ENCODE measurements around the gene ZMAT1. TPM values are rescaled to one million over a fixed set of nuclear protein-coding genes. Genes with fewer than 3 reads are reported as not detected.

The ZMAT1 gene
- 38.4 and 43.6 TPM in 2 replicates for total RNA-seq
- total RNA-seq (2013): 23.1 TPM
- 20.6 and 33.0 TPM in 2 replicates for polyA plus RNA-seq
- 7.4 and 8.8 TPM in 2 replicates for polyA minus RNA-seq

DNA sequence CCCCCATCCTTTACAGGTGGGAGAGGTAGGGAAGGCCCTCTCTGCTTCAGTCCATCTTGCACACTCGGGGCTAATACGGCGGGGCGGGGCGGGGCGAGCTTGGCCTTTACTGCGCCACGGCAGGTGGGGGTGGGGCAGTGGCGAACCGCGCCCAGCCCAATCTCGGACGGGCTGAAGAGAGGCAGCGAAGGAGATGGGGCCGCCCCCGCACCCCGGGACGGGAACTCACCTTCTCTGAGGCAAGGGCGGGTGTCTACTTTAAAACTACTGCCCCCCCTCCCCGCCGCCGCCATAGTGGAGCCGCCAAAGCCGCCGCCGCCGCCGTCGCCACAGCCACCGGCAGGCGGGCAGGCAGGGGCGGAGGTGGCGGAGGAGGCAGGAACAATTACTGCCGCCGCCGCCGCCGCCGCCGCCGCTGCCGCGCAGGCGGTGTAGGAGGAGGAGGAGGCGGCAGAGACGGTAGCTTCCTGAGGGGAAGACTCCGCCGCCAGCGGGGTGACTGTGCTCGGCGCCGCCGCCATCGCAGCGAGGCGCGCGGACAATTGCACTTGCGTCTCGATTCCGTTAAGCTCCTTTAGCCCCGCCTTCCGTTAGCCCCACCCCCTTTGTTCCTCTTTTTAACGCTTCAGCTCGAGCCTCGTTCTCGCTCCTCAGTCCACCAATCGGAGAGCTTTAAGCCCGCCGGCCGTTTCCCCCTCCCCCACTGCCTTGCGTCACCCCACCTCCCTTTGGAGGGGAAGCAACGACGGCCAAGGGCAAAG is at the start of gene ZMAT1:
Gene ZMAT1 (minus strand): TSS at position 540 of the 761 bp plus-strand sequence. CDS start 19 bp downstream, at position 521.
- no peaks in the 10 kb centered on the region for H4K20me1 ChIP-seq (ENCODE audit: control insufficient read depth, insufficient read depth, low read length, poor library complexity, severe bottlenecking)
- H3K27ac ChIP-seq (ENCODE audit: low read length in 2 of 2): peak within 1 kb of the TSS; percentile 94 to 97
- Mint-ChIP-seq H3K4me1 (peaks cover 17% of the 10 kb centered on the region), H3K27me3 (no peaks in the 10 kb centered on the region), H3K9me3 (ENCODE audit: insufficient read depth) (no peaks in the 10 kb centered on the region), H3K4me3 (peak within 1 kb of the TSS; percentile 83), H3K27ac (peak within 1 kb of the TSS; percentile 95)
- peak within 1 kb of the TSS; percentile 47 for H2AFZ ChIP-seq (ENCODE audit: insufficient read depth, low read depth, low read length, poor library complexity, severe bottlenecking)
- TF ChIP-seq, protein P1, sequence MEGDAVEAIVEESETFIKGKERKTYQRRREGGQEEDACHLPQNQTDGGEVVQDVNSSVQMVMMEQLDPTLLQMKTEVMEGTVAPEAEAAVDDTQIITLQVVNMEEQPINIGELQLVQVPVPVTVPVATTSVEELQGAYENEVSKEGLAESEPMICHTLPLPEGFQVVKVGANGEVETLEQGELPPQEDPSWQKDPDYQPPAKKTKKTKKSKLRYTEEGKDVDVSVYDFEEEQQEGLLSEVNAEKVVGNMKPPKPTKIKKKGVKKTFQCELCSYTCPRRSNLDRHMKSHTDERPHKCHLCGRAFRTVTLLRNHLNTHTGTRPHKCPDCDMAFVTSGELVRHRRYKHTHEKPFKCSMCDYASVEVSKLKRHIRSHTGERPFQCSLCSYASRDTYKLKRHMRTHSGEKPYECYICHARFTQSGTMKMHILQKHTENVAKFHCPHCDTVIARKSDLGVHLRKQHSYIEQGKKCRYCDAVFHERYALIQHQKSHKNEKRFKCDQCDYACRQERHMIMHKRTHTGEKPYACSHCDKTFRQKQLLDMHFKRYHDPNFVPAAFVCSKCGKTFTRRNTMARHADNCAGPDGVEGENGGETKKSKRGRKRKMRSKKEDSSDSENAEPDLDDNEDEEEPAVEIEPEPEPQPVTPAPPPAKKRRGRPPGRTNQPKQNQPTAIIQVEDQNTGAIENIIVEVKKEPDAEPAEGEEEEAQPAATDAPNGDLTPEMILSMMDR (IDR thresholded peaks at IDR 0.05): no peak
- TF ChIP-seq EZH2 (IDR thresholded peaks at IDR 0.05; ENCODE audit: borderline replicate concordance, insufficient read depth, low read depth, low read length, poor library complexity, severe bottlenecking): no peak
- ChIA-PET POLR2A (interaction anchor here (0.6 to 1.7 kb wide), 6 partner anchors 50 to 668 kb away, joined by 3 to 15 read pairs (median 4); partner anchors contain the start of genes ARMCX2, ARMCX5 and RPL36A), CTCF (interaction anchor here (0.6 to 1.0 kb wide), 3 partner anchors 17 to 518 kb away, joined by 3 to 4 read pairs (median 3); no protein-coding TSS in a partner anchor)
- 2% methylated on average over 25 of the region's 74 CpGs for WGBS (ENCODE audit: insufficient coverage)
- H3K27me3 ChIP-seq (replicated peaks in 1 of 4; ENCODE audit: control extremely low read depth in 1 of 4, control insufficient read depth in 3 of 4, insufficient read depth in 4 of 4, low read length in 3 of 4): peaks cover 0 to 2% (median 0%) of the 10 kb centered on the region in 4 experiments
- peaks cover 0 to 9% (median 0%) of the 10 kb centered on the region in 3 donors for H3K9me3 ChIP-seq (ENCODE audit: control extremely low read depth in 1 of 3, control insufficient read depth in 2 of 3, insufficient read depth in 1 of 3, low read length in 2 of 3)
- H3K4me3 ChIP-seq (ENCODE audit: control extremely low read depth in 1 of 5, extremely low read depth in 1 of 5, insufficient read depth in 1 of 5, low read depth in 2 of 5, low read length in 4 of 5): peak within 1 kb of the TSS; percentile 41 to 68 (median 61)
- peak within 1 kb of the TSS; percentile 92 for H3K9ac ChIP-seq (ENCODE audit: low read length)
- H3K79me2 ChIP-seq (ENCODE audit: control insufficient read depth, insufficient read depth, low read length): peaks cover 3% of the 10 kb centered on the region
- intact Hi-C loops (cut with micrococcal nuclease): loop anchor here (2.0 to 10.0 kb wide), 2 partner anchors 523 to 723 kb away; partner anchors contain the start of genes GPRASP1 and HNRNPH2
- no peaks in the 10 kb centered on the region for H3K36me3 ChIP-seq (replicated peaks in 1 of 2; ENCODE audit: control extremely low read depth in 1 of 2, control insufficient read depth in 1 of 2, extremely low read depth in 1 of 2, insufficient read depth in 2 of 2, low read length in 1 of 2)
- peak; percentile 95 for DNase-seq
- ATAC-seq (ENCODE audit: low read depth): peak; percentile 84
- H3K4me1 ChIP-seq (ENCODE audit: control insufficient read depth in 2 of 2, insufficient read depth in 2 of 2, low read length in 2 of 2): peaks cover 6 to 12% of the 10 kb centered on the region in 2 donors
- H3K4me2 ChIP-seq (replicated peaks; ENCODE audit: low read depth, low read length, poor library complexity, severe bottlenecking): peak within 1 kb of the TSS; percentile 76

DNA sequence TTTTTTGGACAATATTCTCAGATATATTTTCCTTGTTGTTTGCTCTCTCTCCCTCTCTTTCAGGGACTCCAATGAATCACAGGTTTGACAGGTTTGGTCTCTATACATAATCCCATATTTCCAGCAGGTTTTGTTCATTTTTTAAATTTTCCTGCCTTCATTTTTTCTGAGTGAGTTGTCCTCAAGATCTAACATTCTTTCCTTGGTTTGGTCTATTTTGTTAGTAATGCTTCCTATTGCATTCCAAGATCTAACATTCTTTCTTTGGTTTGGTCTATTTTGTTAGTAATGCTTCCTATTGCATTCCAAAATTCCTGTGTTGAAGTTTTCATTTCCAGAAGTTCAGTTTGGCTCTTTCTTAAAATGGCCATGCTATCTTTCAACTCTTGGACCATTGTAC is 45.3 kb upstream of the ZMAT1 start:
- Mint-ChIP-seq H3K27ac (no peak overlapping the region), H3K27me3 (peaks cover 3% of the 10 kb centered on the region), H3K4me3 (no peak overlapping the region), H3K9me3 (ENCODE audit: insufficient read depth) (no peaks in the 10 kb centered on the region), H3K4me1 (no peaks in the 10 kb centered on the region)
- H4K20me1 ChIP-seq (ENCODE audit: control insufficient read depth, insufficient read depth, low read length, poor library complexity, severe bottlenecking): no peaks in the 10 kb centered on the region
- no peaks in the 10 kb centered on the region for H3K79me2 ChIP-seq (ENCODE audit: control insufficient read depth, insufficient read depth, low read length)
- ChIA-PET POLR2A (no interaction called here), CTCF (no interaction called here)
- intact Hi-C loops (cut with micrococcal nuclease): no loop called here
- no peaks in the 10 kb centered on the region for H3K9me3 ChIP-seq (ENCODE audit: control extremely low read depth in 1 of 3, control insufficient read depth in 2 of 3, insufficient read depth in 1 of 3, low read length in 2 of 3)
- TF ChIP-seq EZH2 (IDR thresholded peaks at IDR 0.05; ENCODE audit: borderline replicate concordance, insufficient read depth, low read depth, low read length, poor library complexity, severe bottlenecking): no peak
- TF ChIP-seq, protein P1 (IDR thresholded peaks at IDR 0.05): no peak
- no peaks in the 10 kb centered on the region for H3K36me3 ChIP-seq (replicated peaks in 1 of 2; ENCODE audit: control extremely low read depth in 1 of 2, control insufficient read depth in 1 of 2, extremely low read depth in 1 of 2, insufficient read depth in 2 of 2, low read length in 1 of 2)
- H3K4me3 ChIP-seq (ENCODE audit: control extremely low read depth in 1 of 5, extremely low read depth in 1 of 5, insufficient read depth in 1 of 5, low read depth in 2 of 5, low read length in 4 of 5): no peak overlapping the region
- H3K27ac ChIP-seq (ENCODE audit: low read length in 2 of 2): no peak overlapping the region
- no peaks in the 10 kb centered on the region for H3K4me1 ChIP-seq (ENCODE audit: control insufficient read depth in 2 of 2, insufficient read depth in 2 of 2, low read length in 2 of 2)
- H2AFZ ChIP-seq (ENCODE audit: insufficient read depth, low read depth, low read length, poor library complexity, severe bottlenecking): no peak overlapping the region
- no peak for ATAC-seq (ENCODE audit: low read depth)
- H3K27me3 ChIP-seq (replicated peaks in 1 of 4; ENCODE audit: control extremely low read depth in 1 of 4, control insufficient read depth in 3 of 4, insufficient read depth in 4 of 4, low read length in 3 of 4): no peaks in the 10 kb centered on the region
- H3K4me2 ChIP-seq (replicated peaks; ENCODE audit: low read depth, low read length, poor library complexity, severe bottlenecking): no peak overlapping the region
- H3K9ac ChIP-seq (ENCODE audit: low read length): no peak overlapping the region
- DNase-seq: no peak
